Mesendoderm (in vitro differentiated cells): ENCODE results near the gene PRPH.

Source experiments
- DNase-seq: peaks from one replicate; pipeline ENCODE4 v3.0.0; 2013
- H2AK5ac ChIP-seq: 2 replicates; pipeline ENCODE4 v1.6.1; 2013; ENCODE audit warnings: low read length, inconsistent platforms
- H2BK120ac ChIP-seq: 2 replicates; pipeline ENCODE4 v1.6.1; 2013; ENCODE audit warnings: low read depth, mild to moderate bottlenecking, low read length, moderate library complexity, mixed read lengths
- H2BK15ac ChIP-seq: replicated peaks from 2 replicates; pipeline ENCODE4 v1.6.1; 2013; ENCODE audit warnings: low read depth, mild to moderate bottlenecking, moderate library complexity
- H2BK5ac ChIP-seq: 2 replicates; pipeline ENCODE4 v1.6.1; 2013; ENCODE audit warnings: low read length, inconsistent platforms
- H3K18ac ChIP-seq: 2 replicates; pipeline ENCODE4 v1.6.1; 2013; ENCODE audit warnings: mild to moderate bottlenecking, low read length, mixed read lengths
- H3K23ac ChIP-seq: one replicate; pipeline ENCODE4 v1.6.1; 2013; ENCODE audit warnings: low read length
- H3K27ac ChIP-seq: 2 replicates; pipeline ENCODE4 v1.5.1; 2013; ENCODE audit warnings: low read depth, mild to moderate bottlenecking, inconsistent platforms, low read length, moderate library complexity
- H3K27me3 ChIP-seq: 2 replicates; pipeline ENCODE4 v1.6.1; 2013; ENCODE audit warnings: low read length, control low read depth, mild to moderate bottlenecking, inconsistent platforms; ENCODE audit not compliant: insufficient read depth, poor library complexity
- H3K36me3 ChIP-seq: 2 replicates; pipeline ENCODE4 v1.6.1; 2013; ENCODE audit warnings: low read length, inconsistent platforms; ENCODE audit not compliant: control insufficient read depth, insufficient read depth
- H3K4ac ChIP-seq: one replicate; pipeline ENCODE4 v1.6.1; 2013; ENCODE audit warnings: low read depth, mild to moderate bottlenecking, low read length, moderate library complexity
- H3K4me1 ChIP-seq: 2 replicates; pipeline ENCODE4 v1.6.1; 2013; ENCODE audit warnings: low read depth, low read length, inconsistent platforms; ENCODE audit not compliant: control insufficient read depth
- H3K4me2 ChIP-seq: 2 replicates; pipeline ENCODE4 v1.6.1; 2013; ENCODE audit warnings: low read length
- H3K4me3 ChIP-seq: 2 replicates; pipeline ENCODE4 v1.5.1; 2013; ENCODE audit warnings: mild to moderate bottlenecking, low read length
- H3K56ac ChIP-seq: one replicate; pipeline ENCODE4 v1.6.1; 2013; ENCODE audit warnings: low read length
- H3K79me1 ChIP-seq: 2 replicates; pipeline ENCODE4 v1.6.1; 2013; ENCODE audit warnings: low read length, inconsistent platforms
- H3K79me2 ChIP-seq: 2 replicates; pipeline ENCODE4 v1.6.1; 2013; ENCODE audit warnings: mild to moderate bottlenecking, low read length; ENCODE audit not compliant: control insufficient read depth, insufficient read depth
- H3K9ac ChIP-seq: 2 replicates; pipeline ENCODE4 v1.6.1; 2013; ENCODE audit warnings: low read length, inconsistent platforms
- H4K5ac ChIP-seq: one replicate; pipeline ENCODE4 v1.6.1; 2013; ENCODE audit warnings: low read length
- H4K8ac ChIP-seq: one replicate; pipeline ENCODE4 v1.6.1; 2013; ENCODE audit warnings: low read depth, mild to moderate bottlenecking, control low read depth, low read length, moderate library complexity
- WGBS: extraction: QIAGEN DNeasy Blood & Tissue Kit; methylation state at CpG from one replicate; pipeline ENCODE4 v1.1.7; 2013; ENCODE audit warnings: low lambda C conversion rate, missing lambda C conversion rate; ENCODE audit not compliant: insufficient coverage; ENCODE audit errors: extremely low coverage; 5-methylcytosine and 5-hydroxymethylcytosine counted together

Gene PRPH

GRCh38 chr12:49298160-49298559 is 3.2 kb downstream of the PRPH start:
- no peaks in the 10 kb centered on the region for H3K4me1 ChIP-seq
- WGBS, result no CpG with 5 or more reads among the region's 6 CpGs
- no peak overlapping the region for H2BK5ac ChIP-seq
- H3K4me3 ChIP-seq, result no peak overlapping the region
- H4K8ac ChIP-seq, result no peak overlapping the region
- no peak overlapping the region for H2BK120ac ChIP-seq
- H2AK5ac ChIP-seq, result no peak overlapping the region
- no peak overlapping the region for H3K27ac ChIP-seq
- no peak overlapping the region for H4K5ac ChIP-seq
- no peak overlapping the region for H3K4ac ChIP-seq
- H3K79me2 ChIP-seq, result no peaks in the 10 kb centered on the region
- no peak overlapping the region for H2BK15ac ChIP-seq
- no peak overlapping the region for H3K4me2 ChIP-seq
- H3K9ac ChIP-seq, result no peak overlapping the region
- peaks cover 35% of the 10 kb centered on the region for H3K27me3 ChIP-seq
- no peak for DNase-seq
- no peaks in the 10 kb centered on the region for H3K79me1 ChIP-seq
- H3K36me3 ChIP-seq, result no peaks in the 10 kb centered on the region
- H3K18ac ChIP-seq, result no peak overlapping the region
- H3K56ac ChIP-seq, result no peak overlapping the region
- no peak overlapping the region for H3K23ac ChIP-seq

GRCh38 chr12:49301760-49302159 is 6.8 kb downstream of the PRPH start:
- DNase-seq, result peak; percentile 77

GRCh38 chr12:49304161-49304560 is 9.2 kb downstream of the PRPH start:
- no peak overlapping the region for H3K56ac ChIP-seq
- H2BK120ac ChIP-seq, result no peak overlapping the region
- H3K18ac ChIP-seq, result no peak overlapping the region
- H3K4me2 ChIP-seq, result no peak overlapping the region
- H3K79me2 ChIP-seq, result no peaks in the 10 kb centered on the region
- H3K23ac ChIP-seq, result no peak overlapping the region
- H2AK5ac ChIP-seq, result no peak overlapping the region
- no CpG with 5 or more reads among the region's 2 CpGs for WGBS
- H3K4me3 ChIP-seq, result no peak overlapping the region
- no peak overlapping the region for H4K5ac ChIP-seq
- no peak overlapping the region for H3K27ac ChIP-seq
- no peak overlapping the region for H3K9ac ChIP-seq
- DNase-seq, result peak; percentile 55
- no peaks in the 10 kb centered on the region for H3K36me3 ChIP-seq
- no peaks in the 10 kb centered on the region for H3K79me1 ChIP-seq
- H3K4me1 ChIP-seq, result no peaks in the 10 kb centered on the region
- peaks cover 2% of the 10 kb centered on the region for H3K27me3 ChIP-seq
- H2BK15ac ChIP-seq, result no peak overlapping the region
- no peak overlapping the region for H4K8ac ChIP-seq
- H3K4ac ChIP-seq, result no peak overlapping the region
- H2BK5ac ChIP-seq, result no peak overlapping the region

More at GRCh38 chr12:49301760-49302159, 6.8 kb downstream of the PRPH start:
- H2BK15ac ChIP-seq, result no peak overlapping the region
- no peak overlapping the region for H3K23ac ChIP-seq
- H3K4me2 ChIP-seq, result no peak overlapping the region
- H3K4me3 ChIP-seq, result no peak overlapping the region
- no peak overlapping the region for H2AK5ac ChIP-seq
- no peaks in the 10 kb centered on the region for H3K4me1 ChIP-seq
- no peak overlapping the region for H2BK5ac ChIP-seq
- no peaks in the 10 kb centered on the region for H3K79me2 ChIP-seq
- no peaks in the 10 kb centered on the region for H3K79me1 ChIP-seq
- no peak overlapping the region for H3K9ac ChIP-seq
- H4K8ac ChIP-seq, result no peak overlapping the region
- no peak overlapping the region for H3K27ac ChIP-seq
- no peak overlapping the region for H3K56ac ChIP-seq
- H3K36me3 ChIP-seq, result no peaks in the 10 kb centered on the region
- WGBS, result no CpG with 5 or more reads among the region's 4 CpGs
- no peak overlapping the region for H2BK120ac ChIP-seq
- H3K4ac ChIP-seq, result no peak overlapping the region
- H4K5ac ChIP-seq, result no peak overlapping the region
- H3K18ac ChIP-seq, result no peak overlapping the region
- peaks cover 12% of the 10 kb centered on the region for H3K27me3 ChIP-seq

GRCh38 chr12:49305762-49306510 is 11.0 kb downstream of the PRPH start:
- H4K5ac ChIP-seq, result no peak overlapping the region
- H3K27ac ChIP-seq, result no peak overlapping the region
- WGBS, result no CpG with 5 or more reads among the region's 6 CpGs
- no peaks in the 10 kb centered on the region for H3K4me1 ChIP-seq
- H3K23ac ChIP-seq, result no peak overlapping the region
- no peaks in the 10 kb centered on the region for H3K79me2 ChIP-seq
- no peak overlapping the region for H3K4me3 ChIP-seq
- no peaks in the 10 kb centered on the region for H3K79me1 ChIP-seq
- H3K4ac ChIP-seq, result no peak overlapping the region
- H4K8ac ChIP-seq, result no peak overlapping the region
- no peak overlapping the region for H3K56ac ChIP-seq
- H2BK5ac ChIP-seq, result no peak overlapping the region
- no peaks in the 10 kb centered on the region for H3K36me3 ChIP-seq
- no peak overlapping the region for H3K4me2 ChIP-seq
- no peak overlapping the region for H2BK15ac ChIP-seq
- no peak overlapping the region for H2BK120ac ChIP-seq
- no peak overlapping the region for H3K9ac ChIP-seq
- no peak overlapping the region for H3K18ac ChIP-seq
- peaks cover 2% of the 10 kb centered on the region for H3K27me3 ChIP-seq
- H2AK5ac ChIP-seq, result no peak overlapping the region
- no peak for DNase-seq

- Histone ChIP-seq H3K56ac (no peak overlapping the region), H2BK5ac (no peak overlapping the region), H2BK120ac (no peak overlapping the region), H3K4me2 (no peak overlapping the region), H3K9ac (no peak overlapping the region), H3K79me2 (no peaks in the 10 kb centered on the region), H2BK15ac (no peak overlapping the region), H3K23ac (no peak overlapping the region), H3K79me1 (no peaks in the 10 kb centered on the region), H3K27me3 (peaks cover 2% of the 10 kb centered on the region), H4K8ac (no peak overlapping the region), H3K18ac (no peak overlapping the region), H2AK5ac (no peak overlapping the region), H3K4ac (no peak overlapping the region), H3K4me1 (no peaks in the 10 kb centered on the region), H4K5ac (no peak overlapping the region), H3K27ac (no peak overlapping the region), H3K36me3 (no peaks in the 10 kb centered on the region), H3K4me3 (no peak overlapping the region)
- WGBS, result no CpG with 5 or more reads among the region's 7 CpGs
- peak; percentile 37 for DNase-seq
Measured at GRCh38 chr12:49309386-49309785, 14.4 kb downstream of the PRPH start.
